Activated CD4-positive, alpha-beta T cell treated with anti-CD3 and anti-CD28 coated beads, Interleukin-2, amount 10 ng/mL, durations not matched to agents 7 days and 5 days (primary cell): ENCODE results near the gene GPRASP3. TPM values are rescaled to one million over a fixed set of nuclear protein-coding genes. Genes with fewer than 3 reads are reported as not detected.
"Not testable (repeated sequence)": the region's sequence is repeated elsewhere in the genome, so short reads cannot be mapped to it uniquely, and the experiment has no call there.

Experiments used
- CTCF ChIA-PET: fragments of 350-600 bp; sonication (Branson Sonifier 250); formaldehyde crosslinking; loops from one replicate; lab custom pipeline; 2021; ENCODE audit warnings: antibody characterized with exemption; lab: Charles Lee
- POLR2A ChIA-PET: fragments of 350-600 bp; sonication (Branson Sonifier 250); formaldehyde crosslinking; loops from one replicate; lab custom pipeline; 2021; ENCODE audit warnings: antibody characterized with exemption; lab: Charles Lee
- DNase-seq: peaks from one replicate; pipeline ENCODE4 v3.0.0-alpha.2; 2020
- H3K27ac Mint-ChIP-seq: one replicate; pipeline ENCODE4 v1.8.0; 2021; ENCODE audit warnings: mild to moderate bottlenecking, moderate library complexity, mixed read lengths
- H3K27me3 Mint-ChIP-seq: one replicate; pipeline ENCODE4 v1.8.0; 2021; ENCODE audit warnings: mixed read lengths
- H3K36me3 Mint-ChIP-seq: one replicate; pipeline ENCODE4 v1.8.0; 2021; ENCODE audit warnings: low read depth, mixed read lengths
- H3K4me1 Mint-ChIP-seq: one replicate; pipeline ENCODE4 v1.8.0; 2021; ENCODE audit warnings: mixed read lengths
- H3K4me3 Mint-ChIP-seq: one replicate; pipeline ENCODE4 v1.8.0; 2021; ENCODE audit warnings: mild to moderate bottlenecking, moderate library complexity, mixed read lengths
- H3K9me3 Mint-ChIP-seq: one replicate; pipeline ENCODE4 v1.8.0; 2021; ENCODE audit warnings: mixed read lengths
- total RNA-seq, 2 experiments: library from RNA; stranded (reverse); gene quantifications; one replicate each; pipeline ENCODE4 v1.2.3, GENCODE V29; 2021

Gene GPRASP3, protein sequence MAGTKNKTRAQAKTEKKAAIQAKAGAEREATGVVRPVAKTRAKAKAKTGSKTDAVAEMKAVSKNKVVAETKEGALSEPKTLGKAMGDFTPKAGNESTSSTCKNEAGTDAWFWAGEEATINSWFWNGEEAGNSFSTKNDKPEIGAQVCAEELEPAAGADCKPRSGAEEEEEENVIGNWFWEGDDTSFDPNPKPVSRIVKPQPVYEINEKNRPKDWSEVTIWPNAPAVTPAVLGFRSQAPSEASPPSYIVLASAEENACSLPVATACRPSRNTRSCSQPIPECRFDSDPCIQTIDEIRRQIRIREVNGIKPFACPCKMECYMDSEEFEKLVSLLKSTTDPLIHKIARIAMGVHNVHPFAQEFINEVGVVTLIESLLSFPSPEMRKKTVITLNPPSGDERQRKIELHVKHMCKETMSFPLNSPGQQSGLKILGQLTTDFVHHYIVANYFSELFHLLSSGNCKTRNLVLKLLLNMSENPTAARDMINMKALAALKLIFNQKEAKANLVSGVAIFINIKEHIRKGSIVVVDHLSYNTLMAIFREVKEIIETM
- 1 to 10 TPM; 1.2 to 1.4 TPM for total RNA-seq

DNA sequence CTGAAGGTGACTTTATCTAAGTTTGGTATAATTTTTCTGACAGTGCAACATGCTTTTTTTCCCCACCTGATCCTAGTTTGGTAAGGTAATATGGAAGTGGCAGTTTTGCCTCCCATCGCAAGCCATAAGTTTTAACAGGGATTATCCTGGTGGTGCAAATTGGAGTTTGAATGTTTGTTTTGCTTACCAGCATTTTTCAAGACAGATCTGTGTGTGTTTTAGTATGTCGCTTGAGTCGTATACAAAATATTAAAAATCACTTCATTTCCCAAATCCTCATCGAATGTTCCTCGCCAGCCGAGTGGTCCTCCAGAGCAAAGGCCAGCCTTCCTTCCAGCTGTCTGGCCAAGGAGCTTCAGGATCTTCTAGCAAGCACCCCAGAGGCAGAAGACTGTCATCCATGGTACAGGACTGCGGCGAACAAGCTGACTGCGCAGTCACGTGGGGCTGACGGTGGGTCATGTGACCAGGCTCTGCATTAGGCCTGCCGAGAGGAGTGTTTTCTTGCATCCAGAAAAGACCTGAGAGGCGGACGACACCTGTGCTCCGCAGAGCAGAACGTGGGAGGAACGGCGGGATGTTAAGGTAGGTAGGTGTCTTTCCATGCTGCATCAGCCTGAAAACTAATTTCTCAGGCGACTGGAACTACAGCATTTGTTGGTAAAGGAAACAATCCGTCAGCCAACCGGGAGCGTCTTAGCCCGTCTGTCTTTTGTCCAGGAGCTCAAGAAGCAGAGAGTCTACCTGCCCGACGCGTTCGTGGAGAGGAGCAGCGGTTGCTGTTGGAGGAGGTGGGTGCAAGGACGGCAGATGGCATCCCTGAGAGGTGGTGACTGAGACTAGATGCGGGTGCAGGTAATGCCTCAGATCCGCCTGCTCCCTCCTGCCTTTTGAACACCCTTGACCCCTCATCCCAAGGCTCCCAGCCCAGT lies at the start of gene GPRASP3:
Gene GPRASP3 (plus strand): TSS at position 507 of the 932 bp plus-strand sequence. CDS start 28,253 bp downstream, outside the sequence.
- no peaks in the 10 kb centered on the region for H3K36me3 Mint-ChIP-seq
- H3K9me3 Mint-ChIP-seq, result no peaks in the 10 kb centered on the region
- ChIA-PET CTCF (interaction anchor here (1.0 kb wide), 1 partner anchor 11 kb away, joined by 3 read pairs; no protein-coding TSS in a partner anchor), POLR2A (no interaction called here)
- H3K27me3 Mint-ChIP-seq, result no peaks in the 10 kb centered on the region
- DNase-seq, result peak; percentile 77
- H3K4me3 Mint-ChIP-seq, result peak within 1 kb of the TSS; percentile 77
- H3K4me1 Mint-ChIP-seq, result peaks cover 12% of the 10 kb centered on the region
- peak within 1 kb of the TSS; percentile 88 for H3K27ac Mint-ChIP-seq

DNA sequence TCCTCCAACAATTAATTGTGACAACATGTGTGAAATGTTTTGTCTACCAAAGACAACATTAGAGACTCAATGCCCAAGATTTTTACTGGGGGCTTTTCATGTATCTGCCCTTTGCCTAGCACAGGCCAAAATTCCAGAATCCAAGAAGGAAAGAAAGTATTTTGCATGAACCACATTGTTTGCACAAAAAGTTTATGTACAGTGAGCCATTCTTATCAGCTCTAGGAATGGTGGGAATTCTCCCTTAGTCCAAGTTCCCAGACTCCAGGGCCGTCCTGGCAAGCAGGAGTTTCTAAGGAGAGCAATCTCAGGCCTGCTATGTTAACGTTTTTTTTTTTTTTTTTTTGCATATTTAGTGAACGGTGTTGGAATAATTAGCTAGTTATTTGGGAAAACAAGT lies 47.7 kb upstream of the GPRASP3 start:
- ChIA-PET POLR2A (no interaction called here), CTCF (interaction anchor here (0.9 kb wide), 1 partner anchor 8 kb away, joined by 3 read pairs; no protein-coding TSS in a partner anchor)

DNA sequence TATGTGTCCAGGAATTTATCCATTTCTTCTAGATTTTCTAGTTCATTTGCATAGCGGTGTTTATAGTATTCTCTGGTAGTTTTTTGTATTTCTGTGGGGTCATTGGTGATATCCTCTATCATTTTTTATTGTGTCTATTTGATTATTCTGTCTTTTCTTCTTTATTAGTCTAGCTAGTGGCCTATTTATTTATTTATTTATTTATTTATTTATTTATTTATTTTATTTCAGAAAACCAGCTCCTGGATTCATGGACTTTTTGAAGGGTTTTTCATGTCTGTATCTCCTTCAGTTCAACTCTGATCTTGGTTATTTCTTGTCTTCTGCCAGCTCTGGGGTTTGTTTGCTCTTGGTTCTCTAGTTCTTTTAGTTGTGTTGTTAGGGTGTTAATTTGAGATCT lies 43.1 kb upstream of the GPRASP3 start:
- CTCF ChIA-PET, H3K4me1 Mint-ChIP-seq, H3K27me3 Mint-ChIP-seq, POLR2A ChIA-PET, H3K4me3 Mint-ChIP-seq, H3K9me3 Mint-ChIP-seq, H3K27ac Mint-ChIP-seq, DNase-seq, H3K36me3 Mint-ChIP-seq: not testable (repeated sequence)

More for the DNA sequence above, 47.7 kb upstream of the GPRASP3 start:
- Mint-ChIP-seq H3K36me3 (peaks cover 5% of the 10 kb centered on the region), H3K4me1 (no peaks in the 10 kb centered on the region), H3K9me3 (no peaks in the 10 kb centered on the region), H3K27ac (no peak overlapping the region), H3K4me3 (no peak overlapping the region), H3K27me3 (no peaks in the 10 kb centered on the region)
- DNase-seq, result no peak

DNA sequence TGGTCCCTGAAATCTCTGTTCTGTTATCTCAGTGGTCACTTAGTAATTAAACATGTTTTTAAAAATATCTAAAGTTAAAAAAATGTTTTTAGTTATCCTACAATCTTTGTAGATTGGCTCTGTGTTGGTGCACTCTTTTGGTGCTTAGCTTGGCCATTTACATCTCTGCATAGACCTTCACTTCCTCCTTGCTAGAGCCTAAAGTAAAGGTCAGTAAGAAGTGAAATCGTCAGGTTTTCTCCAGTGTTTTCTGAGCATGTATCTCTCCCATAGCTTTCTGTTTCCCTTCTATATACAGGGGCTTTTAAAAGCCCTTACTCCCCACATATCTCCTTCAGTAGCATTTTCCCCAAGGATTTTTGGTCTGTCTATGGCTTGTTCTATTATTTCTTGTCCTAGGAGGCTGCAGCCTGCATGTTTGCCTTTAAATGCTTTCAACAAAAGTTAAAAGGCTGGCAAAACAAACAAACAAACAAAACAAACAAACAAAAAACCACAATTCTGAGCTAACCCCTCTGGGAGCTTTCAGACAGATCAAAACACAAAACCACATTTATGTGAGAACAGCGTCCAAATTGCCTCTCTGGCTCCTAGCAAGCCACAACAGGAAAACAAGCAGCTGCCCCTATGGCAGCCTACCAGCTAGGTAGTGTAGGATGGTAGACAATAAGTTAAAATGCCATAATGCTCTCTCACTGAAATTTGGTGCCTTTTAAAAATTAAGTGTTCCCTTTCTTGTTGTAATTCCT lies 35.6 kb upstream of the GPRASP3 start:
- ChIA-PET CTCF (no interaction called here), POLR2A (no interaction called here)
- H3K36me3 Mint-ChIP-seq, result peaks cover 5% of the 10 kb centered on the region
- DNase-seq, result no peak
- no peaks in the 10 kb centered on the region for H3K4me1 Mint-ChIP-seq
- no peak overlapping the region for H3K4me3 Mint-ChIP-seq
- no peak overlapping the region for H3K27ac Mint-ChIP-seq
- H3K27me3 Mint-ChIP-seq, result no peaks in the 10 kb centered on the region
- H3K9me3 Mint-ChIP-seq, result peaks cover 9% of the 10 kb centered on the region

DNA sequence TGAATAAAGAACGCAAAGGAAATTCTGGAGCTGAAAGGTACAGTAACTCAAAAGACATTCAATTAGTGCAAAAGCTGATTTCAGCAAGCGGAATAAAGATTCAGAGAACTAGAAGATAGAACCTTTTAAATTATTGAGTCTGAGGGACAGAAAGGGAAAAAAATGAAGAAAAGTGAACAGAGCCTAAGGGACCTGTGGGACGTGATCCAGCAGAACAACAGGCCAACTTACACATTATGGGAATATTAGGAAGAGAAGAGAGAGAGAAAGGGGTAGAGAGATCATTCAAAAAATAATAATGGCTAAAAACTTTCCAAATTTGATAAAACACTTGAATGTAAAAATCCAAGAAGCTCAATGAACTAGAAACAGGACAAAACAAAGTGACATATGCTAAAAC lies 25.8 kb upstream of the GPRASP3 start:
- Mint-ChIP-seq H3K9me3 (no peaks in the 10 kb centered on the region), H3K27ac (no peak overlapping the region)

DNA sequence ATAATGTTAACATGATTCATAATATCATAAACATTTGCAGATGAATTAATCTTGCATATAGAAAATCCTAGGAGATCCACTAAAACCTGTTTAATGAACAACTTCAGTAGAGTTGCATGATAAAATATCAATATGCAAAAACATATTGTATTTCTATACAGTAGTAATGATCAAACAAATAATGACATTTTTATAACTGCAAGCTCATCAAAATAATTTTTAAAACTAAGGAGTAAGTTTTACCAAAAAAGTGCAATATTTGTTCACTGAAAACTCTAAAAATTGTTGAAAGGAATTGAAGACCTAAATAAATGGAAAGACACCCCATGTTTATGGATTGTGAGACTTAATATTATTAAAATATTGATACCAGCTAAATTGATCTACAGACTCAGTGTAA lies 24.2 kb upstream of the GPRASP3 start:
- H3K4me3 Mint-ChIP-seq, result no peak overlapping the region
- no peak overlapping the region for H3K27ac Mint-ChIP-seq
- no peak for DNase-seq
- ChIA-PET POLR2A (no interaction called here), CTCF (no interaction called here)
- no peaks in the 10 kb centered on the region for H3K36me3 Mint-ChIP-seq
- no peaks in the 10 kb centered on the region for H3K9me3 Mint-ChIP-seq
- no peaks in the 10 kb centered on the region for H3K4me1 Mint-ChIP-seq
- no peaks in the 10 kb centered on the region for H3K27me3 Mint-ChIP-seq

More for the DNA sequence above, 25.8 kb upstream of the GPRASP3 start:
- ChIA-PET CTCF (interaction anchor here (0.6 kb wide), 1 partner anchor 88 kb away, joined by 3 read pairs; no protein-coding TSS in a partner anchor), POLR2A (no interaction called here)
- H3K27me3 Mint-ChIP-seq, result no peaks in the 10 kb centered on the region
- H3K4me3 Mint-ChIP-seq, result no peak overlapping the region
- DNase-seq, result no peak
- H3K36me3 Mint-ChIP-seq, result no peaks in the 10 kb centered on the region
- no peaks in the 10 kb centered on the region for H3K4me1 Mint-ChIP-seq

DNA sequence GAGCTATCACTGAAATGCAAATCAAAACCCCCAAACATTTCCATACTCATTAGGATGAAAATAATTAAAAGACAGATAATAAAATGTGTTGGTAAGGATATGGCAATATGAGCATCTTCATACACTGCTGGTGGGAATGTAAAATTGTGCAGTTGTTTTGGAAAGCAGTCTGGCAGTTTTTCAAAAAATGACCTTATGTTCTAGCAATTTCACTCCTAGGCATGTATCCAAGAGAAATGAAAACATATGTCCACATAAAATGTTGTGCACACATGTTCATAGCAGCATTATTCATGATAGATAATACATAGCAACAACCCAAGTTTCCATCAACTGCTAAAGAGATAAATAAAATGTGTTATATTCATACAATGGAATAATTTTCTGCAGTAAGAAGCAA lies 23.0 kb upstream of the GPRASP3 start:
- Mint-ChIP-seq H3K4me3 (no peak overlapping the region), H3K36me3 (no peaks in the 10 kb centered on the region), H3K27me3 (no peaks in the 10 kb centered on the region), H3K27ac (no peak overlapping the region), H3K4me1 (no peaks in the 10 kb centered on the region), H3K9me3 (no peaks in the 10 kb centered on the region)
- ChIA-PET CTCF (no interaction called here), POLR2A (no interaction called here)
- DNase-seq, result no peak

DNA sequence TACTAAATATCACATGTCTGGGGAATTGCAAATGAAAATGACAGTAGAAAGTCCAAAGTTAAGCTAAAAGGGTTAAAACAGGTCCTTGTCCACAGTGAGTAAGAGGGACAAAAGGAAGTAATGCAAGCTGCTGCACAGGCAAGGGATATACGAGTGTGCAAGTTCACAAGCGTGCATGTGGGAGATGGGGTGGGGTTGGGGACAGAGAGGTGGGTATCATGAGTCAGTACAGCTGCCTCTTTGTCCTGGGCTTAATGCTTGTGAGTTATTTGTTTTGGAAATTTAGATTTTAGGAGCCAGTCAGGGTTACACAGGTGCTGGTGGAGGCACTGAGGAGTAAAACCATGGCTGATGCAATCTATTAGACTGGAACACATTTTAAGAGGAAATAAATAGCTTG lies 11.6 kb upstream of the GPRASP3 start:
- no peak for DNase-seq
- peaks cover 12% of the 10 kb centered on the region for H3K4me1 Mint-ChIP-seq
- H3K9me3 Mint-ChIP-seq, result no peaks in the 10 kb centered on the region
- CTCF ChIA-PET, result interaction anchor here (0.6 to 1.3 kb wide), 2 partner anchors 12 to 25 kb away, joined by 3 to 4 read pairs; partner anchors contain the start of gene GPRASP3
- no peak overlapping the region for H3K4me3 Mint-ChIP-seq
- H3K27ac Mint-ChIP-seq, result no peak overlapping the region
- H3K36me3 Mint-ChIP-seq, result no peaks in the 10 kb centered on the region
- POLR2A ChIA-PET, result no interaction called here
- peaks cover 31% of the 10 kb centered on the region for H3K27me3 Mint-ChIP-seq

DNA sequence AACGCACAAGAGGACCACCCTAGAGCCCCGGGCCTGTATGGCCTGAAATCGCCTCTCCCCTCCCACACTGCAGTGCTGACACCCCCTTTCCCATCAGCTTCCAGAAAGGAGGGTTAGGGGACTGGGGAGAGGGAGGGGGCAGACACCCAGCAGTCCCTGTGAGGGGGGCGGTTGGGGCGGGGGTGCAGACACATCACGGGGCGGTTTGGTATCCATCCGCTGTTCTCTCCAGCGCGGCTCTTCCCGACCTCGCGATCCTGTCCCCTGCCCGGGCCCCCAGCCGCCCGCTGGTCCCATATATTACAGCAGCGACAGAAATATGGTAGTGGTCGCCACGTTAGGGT lies 8.7 kb upstream of the GPRASP3 start:
- H3K9me3 Mint-ChIP-seq, result no peaks in the 10 kb centered on the region
- no peaks in the 10 kb centered on the region for H3K36me3 Mint-ChIP-seq
- no peak overlapping the region for H3K4me3 Mint-ChIP-seq
- H3K4me1 Mint-ChIP-seq, result peaks cover 12% of the 10 kb centered on the region
- POLR2A ChIA-PET, result no interaction called here
- no peak for DNase-seq
- H3K27ac Mint-ChIP-seq, result no peak overlapping the region
- peaks cover 28% of the 10 kb centered on the region for H3K27me3 Mint-ChIP-seq
- CTCF ChIA-PET, result no interaction called here

DNA sequence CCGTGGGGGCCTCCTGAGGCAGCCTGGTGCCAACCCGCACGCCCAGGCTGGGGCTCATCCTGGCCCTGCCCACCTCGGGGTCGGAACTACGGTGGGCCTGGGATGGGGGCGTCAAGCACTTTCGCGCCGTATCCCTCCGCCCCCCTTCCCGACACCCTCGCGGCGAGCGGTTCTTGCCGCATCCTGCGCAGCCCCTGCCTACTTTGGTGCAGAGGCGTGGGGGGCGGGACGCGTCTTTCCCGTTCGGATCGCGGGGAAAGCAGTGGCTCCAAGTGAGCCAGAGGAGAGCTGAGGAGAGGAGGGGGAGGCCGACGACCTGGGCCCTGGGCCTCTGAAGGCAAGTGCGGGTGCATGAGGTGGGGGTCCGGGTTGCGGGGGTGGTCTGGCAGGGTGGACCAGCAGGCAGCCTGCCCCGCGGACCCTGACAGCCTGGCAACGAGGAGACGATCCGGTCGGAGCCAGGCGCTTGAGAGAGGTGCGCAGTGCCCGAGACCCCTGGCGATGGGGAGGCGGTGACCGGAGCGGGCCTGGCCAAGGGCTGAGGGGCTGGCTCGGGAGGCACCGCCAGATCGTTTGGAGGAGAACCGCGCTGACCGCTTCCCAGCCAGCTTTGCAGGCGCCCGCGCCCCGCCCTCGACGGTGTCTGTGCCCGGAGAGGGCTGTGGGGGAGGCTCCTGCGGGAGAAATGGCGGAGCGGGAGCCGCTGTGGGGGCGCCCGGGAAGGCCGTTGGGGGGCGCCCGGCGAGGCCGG lies 8.2 kb upstream of the GPRASP3 start, which contains the start of gene GPRASP2:
Gene GPRASP2 (plus strand): TSS at position 233 of the 751 bp plus-strand sequence. CDS start 2,422 bp downstream, outside the sequence.
- DNase-seq, result peak; percentile 6
- Mint-ChIP-seq H3K4me3 (peak within 1 kb of the TSS; percentile 64), H3K27ac (no peak within 1 kb of the TSS), H3K27me3 (peaks cover 28% of the 10 kb centered on the region), H3K36me3 (no peaks in the 10 kb centered on the region), H3K4me1 (peaks cover 12% of the 10 kb centered on the region), H3K9me3 (no peaks in the 10 kb centered on the region)
- POLR2A ChIA-PET, result no interaction called here
- CTCF ChIA-PET, result no interaction called here

DNA sequence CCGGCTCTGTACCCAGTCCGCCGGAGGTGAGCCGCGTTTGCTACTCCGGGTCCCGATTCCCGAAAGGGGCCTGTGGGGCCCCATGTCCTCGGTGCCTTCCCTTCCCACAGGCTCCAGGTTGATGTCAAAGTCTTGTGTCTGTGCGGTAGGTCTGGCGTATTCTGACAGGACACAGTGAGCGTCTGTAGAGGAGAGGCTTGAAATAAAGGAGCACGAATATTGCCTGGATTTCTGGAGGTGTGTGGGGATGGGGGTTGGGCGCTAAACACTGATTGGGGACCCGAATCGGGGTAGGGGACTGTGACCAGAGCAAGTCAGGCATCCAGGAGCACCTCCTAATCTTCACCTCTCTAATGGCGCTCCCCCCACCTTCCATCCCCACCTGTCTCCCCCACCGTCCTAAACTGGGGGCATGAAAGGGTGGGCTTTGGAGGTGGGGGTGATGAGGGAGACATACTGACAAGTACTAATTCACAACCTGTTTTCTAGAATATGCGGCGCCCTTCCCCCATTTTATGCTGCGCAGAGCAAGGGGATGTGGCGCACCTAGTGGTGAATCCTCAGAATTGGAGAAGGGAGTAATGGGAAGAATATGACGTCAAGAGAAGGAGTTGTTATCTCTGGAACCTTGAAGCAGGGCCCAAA lies 7.4 kb upstream of the GPRASP3 start:
- peaks cover 12% of the 10 kb centered on the region for H3K4me1 Mint-ChIP-seq
- ChIA-PET CTCF (no interaction called here), POLR2A (no interaction called here)
- no peaks in the 10 kb centered on the region for H3K9me3 Mint-ChIP-seq
- no peaks in the 10 kb centered on the region for H3K36me3 Mint-ChIP-seq
- DNase-seq, result no peak
- peaks cover 26% of the 10 kb centered on the region for H3K27me3 Mint-ChIP-seq
- H3K27ac Mint-ChIP-seq, result no peak overlapping the region
- peak overlapping the region; percentile 59 for H3K4me3 Mint-ChIP-seq
